ENCODE data around the gene CHMP4A.

CHMP4A gene

DNA sequence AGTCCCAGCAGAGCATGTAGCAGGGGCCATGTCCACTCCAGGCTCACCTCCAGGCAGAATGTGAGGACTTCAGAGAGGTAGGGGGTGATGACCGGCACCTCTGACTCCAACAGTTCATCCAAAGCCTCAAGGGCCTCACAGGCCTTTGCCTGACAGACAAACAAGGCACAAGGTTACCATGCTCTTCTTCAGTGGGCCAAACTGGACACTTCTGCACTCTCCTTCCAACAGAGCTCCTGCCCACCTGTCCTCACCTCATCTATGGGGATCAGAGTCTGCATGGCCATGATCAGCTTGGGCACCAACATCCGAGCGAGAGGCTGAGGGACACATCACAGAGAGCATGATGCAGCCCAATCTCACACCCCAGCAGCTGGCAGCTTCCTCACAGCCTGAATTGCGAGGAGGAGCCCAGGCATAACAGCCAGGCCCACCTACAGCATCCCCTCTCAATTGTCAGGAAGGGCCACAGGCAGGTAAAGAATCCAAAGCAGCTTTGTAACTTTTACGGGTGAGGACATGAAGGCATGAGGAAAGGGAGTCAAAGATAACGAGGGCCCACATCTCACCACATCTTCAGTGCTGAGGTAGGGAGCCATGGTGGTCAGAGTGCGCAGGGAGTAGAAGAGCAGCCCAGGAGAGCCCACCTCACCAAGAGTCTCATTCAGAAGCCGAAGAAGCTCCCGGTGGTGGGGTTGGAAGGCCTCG lies 26.3 kb downstream of the CHMP4A start:
- Histone ChIP-seq H3K4me3 (ENCODE audit: low read depth in 1 of 2, low read length in 2 of 2) (no peak overlapping the region), H3K4me1 (ENCODE audit: control insufficient read depth in 1 of 2, insufficient read depth in 2 of 2, low read length in 2 of 2) (peaks cover 14 to 17% of the 10 kb centered on the region in 2 donors), H3K27ac (ENCODE audit: low read depth, low read length) (no peak overlapping the region), H3K9me3 (ENCODE audit: control insufficient read depth in 1 of 2, low read length in 2 of 2) (no peaks in the 10 kb centered on the region), H3K36me3 (ENCODE audit: control insufficient read depth in 1 of 2, insufficient read depth in 2 of 2, low read length in 2 of 2) (peaks cover 35 to 66% of the 10 kb centered on the region in 2 donors), H3K9ac (ENCODE audit: low read depth in 1 of 2, low read length in 2 of 2) (no peak overlapping the region), H3K27me3 (ENCODE audit: control insufficient read depth in 1 of 2, insufficient read depth in 2 of 2, low read length in 2 of 2) (no peaks in the 10 kb centered on the region)

DNA sequence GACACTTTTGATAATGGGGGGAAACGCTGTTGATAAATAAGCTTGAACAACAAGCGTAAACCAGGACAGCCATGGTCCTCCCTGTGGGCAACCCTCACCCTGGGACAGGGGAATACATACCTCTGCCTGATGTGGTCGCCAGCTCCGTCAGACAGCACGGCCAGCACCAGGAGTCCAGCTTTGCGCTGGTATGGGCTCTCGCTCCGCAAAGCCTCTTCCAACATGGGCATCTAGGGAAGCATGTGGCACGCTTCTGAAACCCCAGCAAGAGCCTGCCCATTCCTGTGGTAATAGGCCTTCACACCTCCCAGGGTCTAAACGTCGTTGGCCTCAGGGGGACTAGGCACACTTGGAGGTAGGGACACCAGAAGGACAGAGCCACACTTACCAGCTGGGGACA lies 27.5 kb downstream of the CHMP4A start:
- Histone ChIP-seq H3K4me3 (ENCODE audit: low read depth in 1 of 2, low read length in 2 of 2) (no peak overlapping the region), H3K27ac (ENCODE audit: low read depth, low read length) (no peak overlapping the region), H3K9ac (ENCODE audit: low read depth in 1 of 2, low read length in 2 of 2) (no peak overlapping the region), H3K36me3 (ENCODE audit: control insufficient read depth in 1 of 2, insufficient read depth in 2 of 2, low read length in 2 of 2) (peaks cover 41 to 70% of the 10 kb centered on the region in 2 donors), H3K9me3 (ENCODE audit: control insufficient read depth in 1 of 2, low read length in 2 of 2) (no peaks in the 10 kb centered on the region), H3K4me1 (ENCODE audit: control insufficient read depth in 1 of 2, insufficient read depth in 2 of 2, low read length in 2 of 2) (peaks cover 14 to 17% of the 10 kb centered on the region in 2 donors), H3K27me3 (ENCODE audit: control insufficient read depth in 1 of 2, insufficient read depth in 2 of 2, low read length in 2 of 2) (no peaks in the 10 kb centered on the region)

DNA sequence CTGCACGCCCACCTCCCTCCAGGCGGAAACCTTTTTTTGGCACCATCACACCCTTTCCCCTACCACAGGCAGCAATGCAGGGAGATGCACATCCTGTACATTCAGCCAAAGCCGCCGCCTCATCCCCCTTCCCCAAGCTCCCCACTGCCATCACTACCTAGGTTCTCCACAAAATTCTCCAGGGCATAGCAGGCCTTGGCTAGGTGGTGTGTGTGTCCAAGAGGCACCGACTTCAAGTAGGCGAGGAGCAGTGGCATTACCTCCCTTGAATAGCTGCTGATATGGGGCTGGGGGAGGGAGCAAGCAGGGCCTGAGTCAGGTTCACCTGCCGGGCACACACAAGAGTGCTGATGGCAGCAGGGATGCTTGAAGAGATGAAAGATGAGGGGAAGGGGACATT lies 28.3 kb downstream of the CHMP4A start:
- no peak overlapping the region for H3K4me3 ChIP-seq (ENCODE audit: low read depth in 1 of 2, low read length in 2 of 2)
- peaks cover 14 to 17% of the 10 kb centered on the region in 2 donors for H3K4me1 ChIP-seq (ENCODE audit: control insufficient read depth in 1 of 2, insufficient read depth in 2 of 2, low read length in 2 of 2)
- H3K27me3 ChIP-seq (ENCODE audit: control insufficient read depth in 1 of 2, insufficient read depth in 2 of 2, low read length in 2 of 2), result no peaks in the 10 kb centered on the region
- no peak overlapping the region for H3K27ac ChIP-seq (ENCODE audit: low read depth, low read length)
- peaks cover 43 to 71% of the 10 kb centered on the region in 2 donors for H3K36me3 ChIP-seq (ENCODE audit: control insufficient read depth in 1 of 2, insufficient read depth in 2 of 2, low read length in 2 of 2)
- no peaks in the 10 kb centered on the region for H3K9me3 ChIP-seq (ENCODE audit: control insufficient read depth in 1 of 2, low read length in 2 of 2)
- H3K9ac ChIP-seq (ENCODE audit: low read depth in 1 of 2, low read length in 2 of 2), result no peak overlapping the region

DNA sequence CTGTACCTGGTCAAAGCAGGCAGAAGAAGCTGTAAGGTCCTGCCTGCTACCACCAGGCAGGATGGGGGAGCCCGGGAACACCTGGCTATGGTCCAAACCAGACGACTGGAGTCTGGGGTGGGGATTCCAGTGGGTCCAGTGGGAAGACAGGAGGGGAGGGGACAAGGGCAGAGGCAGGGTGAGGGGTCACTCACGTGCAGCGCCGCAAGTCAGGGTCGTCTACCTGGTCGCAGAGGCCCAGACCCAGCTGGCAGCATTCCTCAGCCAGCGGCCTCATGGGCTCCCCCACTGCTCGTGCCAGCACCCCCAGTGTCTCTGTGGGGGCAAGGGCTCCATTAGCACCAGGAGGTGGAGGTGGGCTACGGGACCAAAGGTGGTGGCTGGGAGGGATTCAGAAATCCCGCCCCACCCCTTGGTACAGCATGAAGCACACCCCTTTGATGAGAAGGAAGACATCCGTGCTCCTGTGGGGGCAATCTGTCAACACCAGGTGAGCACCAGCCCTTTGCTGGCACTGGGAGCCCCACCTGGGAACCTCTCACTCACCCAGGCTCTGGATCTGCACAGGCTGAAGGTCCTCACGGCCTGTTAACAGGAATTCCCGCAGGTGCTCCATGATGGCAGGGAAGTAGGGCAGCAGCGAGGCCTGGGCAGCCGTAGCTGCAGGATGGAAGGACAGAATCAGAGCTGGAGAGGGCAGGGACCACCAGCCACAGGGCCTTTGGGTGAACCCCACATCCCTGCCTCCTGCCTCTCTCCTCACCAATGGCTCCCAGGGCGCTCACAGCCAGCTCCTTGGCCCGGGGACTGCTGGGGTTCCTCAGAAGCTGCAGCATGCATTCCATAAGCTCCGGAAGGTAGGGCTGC lies 29.0 kb downstream of the CHMP4A start:
- Histone ChIP-seq H3K4me1 (ENCODE audit: control insufficient read depth in 1 of 2, insufficient read depth in 2 of 2, low read length in 2 of 2) (peaks cover 14 to 15% of the 10 kb centered on the region in 2 donors), H3K9ac (ENCODE audit: low read depth in 1 of 2, low read length in 2 of 2) (no peak overlapping the region), H3K9me3 (ENCODE audit: control insufficient read depth in 1 of 2, low read length in 2 of 2) (no peaks in the 10 kb centered on the region), H3K4me3 (ENCODE audit: low read depth in 1 of 2, low read length in 2 of 2) (no peak overlapping the region), H3K27me3 (ENCODE audit: control insufficient read depth in 1 of 2, insufficient read depth in 2 of 2, low read length in 2 of 2) (no peaks in the 10 kb centered on the region), H3K36me3 (ENCODE audit: control insufficient read depth in 1 of 2, insufficient read depth in 2 of 2, low read length in 2 of 2) (peaks cover 43 to 73% of the 10 kb centered on the region in 2 donors), H3K27ac (ENCODE audit: low read depth, low read length) (no peak overlapping the region)

DNA sequence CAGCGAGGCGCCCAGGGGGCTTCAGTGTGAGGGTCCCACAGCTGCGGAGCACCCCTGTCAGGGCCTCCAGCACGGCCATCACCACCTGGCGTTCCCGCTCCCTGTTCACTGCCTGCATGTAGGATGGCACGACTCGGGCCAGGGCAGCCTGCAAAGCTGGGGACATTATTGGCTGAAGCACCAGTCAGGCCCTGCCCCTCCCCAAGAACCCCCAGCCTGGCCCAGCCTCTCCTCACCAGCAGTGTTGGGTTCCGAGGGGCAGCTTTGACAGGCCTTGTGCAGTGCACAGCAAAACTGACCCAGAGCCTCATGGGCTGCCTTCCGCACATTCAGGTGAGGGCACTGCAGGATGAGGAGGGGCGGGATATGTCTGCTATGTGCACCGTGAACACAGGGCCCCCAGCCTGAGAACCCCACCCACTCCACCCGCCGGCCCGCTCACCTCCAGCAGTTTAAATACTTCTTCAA lies 30.2 kb downstream of the CHMP4A start:
- Histone ChIP-seq H3K9me3 (ENCODE audit: control insufficient read depth in 1 of 2, low read length in 2 of 2) (no peaks in the 10 kb centered on the region), H3K27me3 (ENCODE audit: control insufficient read depth in 1 of 2, insufficient read depth in 2 of 2, low read length in 2 of 2) (no peaks in the 10 kb centered on the region), H3K36me3 (ENCODE audit: control insufficient read depth in 1 of 2, insufficient read depth in 2 of 2, low read length in 2 of 2) (peaks cover 47 to 86% of the 10 kb centered on the region in 2 donors), H3K27ac (ENCODE audit: low read depth, low read length) (no peak overlapping the region), H3K4me3 (ENCODE audit: low read depth in 1 of 2, low read length in 2 of 2) (no peak overlapping the region), H3K4me1 (ENCODE audit: control insufficient read depth in 1 of 2, insufficient read depth in 2 of 2, low read length in 2 of 2) (peaks cover 6 to 9% of the 10 kb centered on the region in 2 donors), H3K9ac (ENCODE audit: low read depth in 1 of 2, low read length in 2 of 2) (no peak overlapping the region)

DNA sequence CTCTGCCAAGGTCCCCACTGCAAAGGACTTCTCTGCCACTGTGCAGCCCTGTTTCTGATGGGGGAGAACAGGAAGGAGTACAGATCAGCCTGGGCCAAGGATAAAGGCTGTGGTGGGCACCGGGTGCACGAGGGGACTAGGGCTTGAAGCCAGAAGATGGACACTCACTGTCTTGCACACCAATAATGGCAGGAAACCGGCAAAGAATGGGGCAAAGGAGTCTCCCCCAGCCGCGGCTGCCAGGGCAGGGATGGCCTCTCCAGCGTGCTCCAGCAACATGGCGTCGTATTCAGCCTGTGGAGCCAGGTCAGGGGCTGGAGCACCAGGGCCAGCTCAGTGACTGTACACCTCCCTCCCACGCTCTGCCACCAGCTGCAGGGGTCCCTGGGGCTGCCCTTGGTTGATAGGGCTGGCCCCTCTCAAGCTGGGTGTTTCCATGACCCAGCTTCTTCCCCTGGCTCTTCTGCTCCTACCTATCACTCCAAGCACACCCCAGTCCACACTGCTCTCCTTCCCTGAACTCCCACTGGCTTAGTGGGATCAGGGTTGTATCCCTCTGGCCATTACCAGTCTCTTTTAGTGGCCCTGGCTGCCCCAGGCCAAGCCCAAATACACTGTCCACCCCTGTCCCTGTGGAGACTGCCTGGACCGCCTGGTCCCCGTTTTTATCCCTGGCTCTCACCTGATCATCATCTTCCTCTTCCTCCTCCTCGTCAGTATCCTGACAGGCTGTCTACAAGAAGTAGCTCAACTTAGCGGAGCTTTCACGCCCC lies 31.0 kb downstream of the CHMP4A start:
- H3K4me1 ChIP-seq (ENCODE audit: control insufficient read depth in 1 of 2, insufficient read depth in 2 of 2, low read length in 2 of 2), result peaks cover 0 to 1% of the 10 kb centered on the region in 2 donors
- no peaks in the 10 kb centered on the region for H3K9me3 ChIP-seq (ENCODE audit: control insufficient read depth in 1 of 2, low read length in 2 of 2)
- H3K4me3 ChIP-seq (ENCODE audit: low read depth in 1 of 2, low read length in 2 of 2), result no peak overlapping the region
- no peak overlapping the region for H3K9ac ChIP-seq (ENCODE audit: low read depth in 1 of 2, low read length in 2 of 2)
- H3K36me3 ChIP-seq (ENCODE audit: control insufficient read depth in 1 of 2, insufficient read depth in 2 of 2, low read length in 2 of 2), result peaks cover 51 to 93% of the 10 kb centered on the region in 2 donors
- H3K27ac ChIP-seq (ENCODE audit: low read depth, low read length), result no peak overlapping the region
- no peaks in the 10 kb centered on the region for H3K27me3 ChIP-seq (ENCODE audit: control insufficient read depth in 1 of 2, insufficient read depth in 2 of 2, low read length in 2 of 2)

DNA sequence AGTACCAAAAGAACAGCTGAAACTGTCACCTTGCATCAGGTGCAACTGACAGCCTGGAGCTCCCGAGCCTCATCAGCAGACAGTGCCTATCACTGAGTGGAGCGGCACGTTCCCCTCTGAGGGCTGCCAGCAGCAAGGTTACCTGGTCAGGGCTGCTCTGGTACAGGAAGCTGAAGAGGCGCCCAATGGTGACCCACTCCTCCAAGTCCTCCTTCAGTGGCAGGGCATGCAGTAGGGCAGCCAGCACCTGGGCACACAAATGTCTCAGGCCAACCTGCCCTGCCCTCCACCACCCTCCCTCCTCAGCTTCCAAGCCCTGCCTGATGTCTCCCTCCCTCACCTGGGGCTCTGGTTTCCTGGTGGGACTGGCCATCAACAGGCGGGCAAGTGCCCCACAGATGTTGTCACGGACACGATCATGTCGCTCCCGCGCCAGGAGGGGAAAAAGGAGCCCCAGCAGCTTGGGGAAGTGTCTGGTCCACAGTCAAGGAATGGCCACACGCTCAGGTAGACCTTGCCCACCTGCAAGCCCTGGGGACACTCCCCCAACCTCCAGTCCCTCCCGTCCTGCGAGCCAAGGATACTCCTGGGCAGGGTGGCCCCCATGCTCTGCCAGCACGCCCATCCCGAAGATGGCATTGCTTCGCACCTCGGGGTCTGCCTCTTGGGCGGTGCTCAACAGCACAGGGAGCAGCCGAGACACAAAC lies 31.8 kb downstream of the CHMP4A start:
- Histone ChIP-seq H3K36me3 (ENCODE audit: control insufficient read depth in 1 of 2, insufficient read depth in 2 of 2, low read length in 2 of 2) (peaks cover 53 to 96% of the 10 kb centered on the region in 2 donors), H3K4me1 (ENCODE audit: control insufficient read depth in 1 of 2, insufficient read depth in 2 of 2, low read length in 2 of 2) (no peaks in the 10 kb centered on the region), H3K27ac (ENCODE audit: low read depth, low read length) (no peak overlapping the region)

DNA sequence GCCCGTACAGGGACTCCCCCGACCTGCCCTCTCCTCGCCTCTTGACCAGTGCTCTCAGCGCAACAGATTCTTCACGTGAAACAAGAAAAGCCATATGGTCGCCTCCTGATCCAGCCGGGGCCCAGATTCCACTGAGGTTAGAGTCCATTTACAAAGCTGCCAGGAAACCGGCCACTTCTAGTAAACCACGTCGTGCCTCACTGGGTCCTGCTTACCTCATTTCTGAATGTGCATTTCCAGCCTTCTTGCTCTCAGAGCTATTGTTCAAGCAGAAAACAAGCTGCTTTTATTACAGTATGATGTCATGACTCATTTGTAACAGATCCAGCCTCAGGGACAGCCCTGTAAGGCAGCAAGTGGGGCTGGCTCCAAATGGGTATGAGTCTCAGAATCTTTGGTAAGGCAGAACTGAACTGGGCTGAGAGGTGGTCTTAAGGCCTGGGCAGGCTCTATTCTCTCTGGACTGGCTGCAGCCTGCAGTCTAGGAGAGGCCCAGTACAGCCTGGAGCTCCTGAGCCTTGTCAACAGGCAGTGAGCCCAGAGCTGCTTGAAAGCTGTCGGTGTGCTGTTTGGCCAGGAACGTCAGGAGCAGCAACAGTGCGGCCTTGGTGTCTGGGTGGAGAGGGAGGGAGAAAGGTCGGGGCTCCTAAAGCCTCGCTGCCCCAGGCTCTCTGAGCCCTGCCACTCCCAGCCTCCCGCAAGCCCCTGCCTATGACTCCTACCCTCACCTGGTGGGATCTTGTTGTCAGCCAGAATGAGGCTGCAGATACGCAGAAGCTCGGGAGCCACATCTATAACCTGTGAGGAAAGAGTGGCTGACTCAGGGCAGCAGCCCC lies 33.1 kb downstream of the CHMP4A start:
- H3K27ac ChIP-seq (ENCODE audit: low read depth, low read length), result peak overlapping the region; percentile 36

More for the DNA sequence above, 31.8 kb downstream of the CHMP4A start:
- Histone ChIP-seq H3K9me3 (ENCODE audit: control insufficient read depth in 1 of 2, low read length in 2 of 2) (no peaks in the 10 kb centered on the region), H3K9ac (ENCODE audit: low read depth in 1 of 2, low read length in 2 of 2) (no peak overlapping the region), H3K4me3 (ENCODE audit: low read depth in 1 of 2, low read length in 2 of 2) (no peak overlapping the region), H3K27me3 (ENCODE audit: control insufficient read depth in 1 of 2, insufficient read depth in 2 of 2, low read length in 2 of 2) (no peaks in the 10 kb centered on the region)

More for the DNA sequence above, 33.1 kb downstream of the CHMP4A start:
- H3K36me3 ChIP-seq (ENCODE audit: control insufficient read depth in 1 of 2, insufficient read depth in 2 of 2, low read length in 2 of 2), result peaks cover 49 to 90% of the 10 kb centered on the region in 2 donors
- H3K27me3 ChIP-seq (ENCODE audit: control insufficient read depth in 1 of 2, insufficient read depth in 2 of 2, low read length in 2 of 2), result no peaks in the 10 kb centered on the region
- H3K9ac ChIP-seq (ENCODE audit: low read depth in 1 of 2, low read length in 2 of 2), result peak overlapping the region in 1 of 2 donors; percentile 17
- no peaks in the 10 kb centered on the region for H3K4me1 ChIP-seq (ENCODE audit: control insufficient read depth in 1 of 2, insufficient read depth in 2 of 2, low read length in 2 of 2)
- H3K4me3 ChIP-seq (ENCODE audit: low read depth in 1 of 2, low read length in 2 of 2), result no peak overlapping the region
- no peaks in the 10 kb centered on the region for H3K9me3 ChIP-seq (ENCODE audit: control insufficient read depth in 1 of 2, low read length in 2 of 2)
